SK-N-MC (cell line): Measurements from ENCODE around the gene EDA.

Experiments used
- DNase-seq: peaks from one replicate; pipeline ENCODE4 v3.0.0-alpha.2; 2011; ENCODE audit warnings: low read depth, low spot score
- H3K27ac ChIP-seq: fragments of 200-600 bp; sonication (generic); 2 replicates; pipeline ENCODE4 v1.5.1; 2016; ENCODE audit warnings: mixed run types
- H3K36me3 ChIP-seq: fragments of 200-600 bp; sonication (generic); 2 replicates; pipeline ENCODE4 v1.6.1; 2017; ENCODE audit warnings: antibody characterized with exemption, low read length, mixed read lengths; ENCODE audit not compliant: insufficient read depth
- H3K4me3 ChIP-seq: fragments of 200-600 bp; sonication (generic); 2 replicates; pipeline ENCODE4 v1.5.1; 2016
- H3K9ac ChIP-seq: fragments of 200-600 bp; sonication (generic); 2 replicates; pipeline ENCODE4 v1.8.0; 2017; ENCODE audit warnings: mixed run types, mixed read lengths; ENCODE audit not compliant: insufficient read length
- H3K9me3 ChIP-seq: fragments of 200-600 bp; sonication (generic); 2 replicates; pipeline ENCODE4 v1.6.1; 2017; ENCODE audit warnings: low read depth, mild to moderate bottlenecking, antibody characterized with exemption, low read length, moderate library complexity, mixed read lengths
- EZH2 ChIP-seq: fragments of 200-600 bp; sonication (generic); IDR thresholded peaks from one replicate; pipeline ENCODE4 v1.6.1; 2017; ENCODE audit warnings: antibody characterized with exemption
- FOXP2 ChIP-seq: optimal IDR thresholded peaks from 2 replicates; pipeline ENCODE3; 2011; ENCODE audit warnings: mild to moderate bottlenecking, moderate library complexity; ENCODE audit not compliant: insufficient read depth; ENCODE audit errors: extremely low read length, control extremely low read depth
- POLR2AphosphoS5 ChIP-seq: IDR thresholded peaks from 2 replicates; pipeline ENCODE4 v1.6.1; 2012; ENCODE audit warnings: mild to moderate bottlenecking, low read depth, low read length, borderline replicate concordance

EDA gene

DNA sequence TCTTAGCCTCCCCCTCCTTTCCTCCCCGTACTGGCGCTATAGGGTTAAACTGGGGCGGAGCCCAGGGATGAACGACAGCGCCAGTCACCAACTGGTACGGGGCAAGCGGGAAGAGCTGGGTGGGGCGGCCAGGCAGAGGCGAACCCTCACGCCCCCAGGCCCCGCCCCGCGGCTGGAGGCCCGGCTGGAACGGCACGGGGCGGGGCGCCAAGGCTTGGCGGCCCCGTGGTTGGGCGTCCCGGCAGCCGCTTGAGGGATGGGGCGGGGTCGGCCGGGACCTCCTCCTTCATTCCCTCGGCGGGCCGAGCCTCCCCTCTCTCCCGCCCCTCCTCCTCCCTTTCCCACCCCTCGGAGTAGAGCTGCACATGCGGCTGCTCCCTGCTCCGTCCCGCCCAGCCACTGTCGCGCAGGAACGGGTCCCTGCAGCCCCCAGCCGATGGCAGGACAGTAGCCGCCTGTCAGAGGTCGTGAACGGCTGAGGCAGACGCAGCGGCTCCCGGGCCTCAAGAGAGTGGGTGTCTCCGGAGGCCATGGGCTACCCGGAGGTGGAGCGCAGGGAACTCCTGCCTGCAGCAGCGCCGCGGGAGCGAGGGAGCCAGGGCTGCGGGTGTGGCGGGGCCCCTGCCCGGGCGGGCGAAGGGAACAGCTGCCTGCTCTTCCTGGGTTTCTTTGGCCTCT lies at the start of gene EDA:
Gene EDA (plus strand): TSS at position 335 of the 678 bp plus-strand sequence.
- peak; percentile 24 for DNase-seq
- no peak; the same call in 1 of the 2 replicates for TF ChIP-seq POLR2AphosphoS5
- no peak for TF ChIP-seq EZH2
- TF ChIP-seq FOXP2 = no peak
- H3K27ac ChIP-seq = no peak within 1 kb of the TSS
- H3K9ac ChIP-seq = peak within 1 kb of the TSS; percentile 35
- H3K4me3 ChIP-seq = peak within 1 kb of the TSS; percentile 84
- H3K36me3 ChIP-seq = no peaks in the 10 kb centered on the region
- no peaks in the 10 kb centered on the region for H3K9me3 ChIP-seq

DNA sequence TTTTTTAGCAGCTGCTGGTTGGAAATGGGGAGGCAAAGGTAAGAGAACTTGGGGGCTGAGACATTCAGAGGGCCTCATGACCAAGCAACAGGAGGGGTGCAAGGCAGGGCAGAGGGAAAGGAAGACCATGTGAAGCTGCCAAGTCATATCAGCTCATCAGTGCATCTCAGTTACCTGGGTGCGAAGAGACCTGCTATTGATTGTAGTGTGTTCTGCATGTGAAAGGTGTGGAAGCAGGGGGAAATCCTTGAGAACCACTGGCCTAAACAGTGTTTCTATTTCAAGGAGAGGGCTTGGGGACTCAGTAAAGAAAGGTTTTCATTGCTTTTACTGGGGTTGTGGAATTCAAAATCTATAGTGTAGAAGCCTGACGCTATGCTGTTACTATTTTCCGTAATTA lies 47.1 kb upstream of the EDA start:
- no peaks in the 10 kb centered on the region for H3K36me3 ChIP-seq
- no peak for TF ChIP-seq EZH2
- TF ChIP-seq FOXP2 = no peak
- no peak for TF ChIP-seq POLR2AphosphoS5
- no peak overlapping the region for H3K27ac ChIP-seq
- DNase-seq = no peak
- H3K9me3 ChIP-seq = no peaks in the 10 kb centered on the region
- no peak overlapping the region for H3K4me3 ChIP-seq
- no peak overlapping the region for H3K9ac ChIP-seq

DNA sequence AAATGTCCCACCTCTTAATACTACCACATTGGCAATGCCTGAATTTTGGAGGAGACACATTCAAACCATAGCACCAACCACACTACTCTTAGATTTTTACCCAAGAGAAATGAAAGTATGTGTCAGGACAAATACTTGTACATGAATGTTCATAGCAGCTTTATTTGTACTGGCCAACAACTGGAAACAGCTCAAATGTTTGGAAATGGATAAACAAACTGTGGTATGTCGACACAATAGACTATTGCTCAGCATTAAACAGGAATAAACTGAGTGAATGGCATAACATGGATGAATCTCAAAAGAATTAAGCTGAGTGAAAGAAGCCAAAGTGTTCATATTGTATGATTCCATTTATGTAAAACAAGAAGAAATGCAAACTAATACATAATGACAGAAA lies 18.5 kb upstream of the EDA start:
- TF ChIP-seq POLR2AphosphoS5 (no peak), EZH2 (no peak), FOXP2 (no peak)
- no peak overlapping the region for H3K27ac ChIP-seq
- no peak overlapping the region for H3K4me3 ChIP-seq
- no peaks in the 10 kb centered on the region for H3K36me3 ChIP-seq
- no peaks in the 10 kb centered on the region for H3K9me3 ChIP-seq
- no peak for DNase-seq
- no peak overlapping the region for H3K9ac ChIP-seq

DNA sequence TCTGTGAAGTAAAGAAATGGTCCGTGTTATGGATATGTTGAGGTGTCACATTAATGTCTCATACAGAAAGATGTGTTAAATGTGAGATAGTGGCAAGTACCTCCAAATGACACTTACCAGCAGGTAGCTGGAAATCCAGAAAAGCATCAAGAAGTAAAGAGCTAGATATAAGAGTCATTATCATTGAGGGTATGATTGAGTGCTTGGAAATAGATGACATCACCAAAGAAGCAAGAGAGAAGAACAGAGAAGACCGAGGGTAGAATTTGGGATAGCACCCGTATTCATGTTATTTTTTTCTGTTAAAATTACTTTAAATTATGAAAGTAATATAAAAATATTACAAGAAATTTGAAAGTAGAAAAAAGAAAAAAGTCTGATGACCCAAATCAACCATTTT lies 15.7 kb upstream of the EDA start:
- no peak for DNase-seq
- no peaks in the 10 kb centered on the region for H3K9me3 ChIP-seq
- no peak for TF ChIP-seq EZH2
- no peak for TF ChIP-seq FOXP2
- no peak for TF ChIP-seq POLR2AphosphoS5
- no peak overlapping the region for H3K9ac ChIP-seq
- no peaks in the 10 kb centered on the region for H3K36me3 ChIP-seq
- H3K4me3 ChIP-seq = no peak overlapping the region
- H3K27ac ChIP-seq = no peak overlapping the region

DNA sequence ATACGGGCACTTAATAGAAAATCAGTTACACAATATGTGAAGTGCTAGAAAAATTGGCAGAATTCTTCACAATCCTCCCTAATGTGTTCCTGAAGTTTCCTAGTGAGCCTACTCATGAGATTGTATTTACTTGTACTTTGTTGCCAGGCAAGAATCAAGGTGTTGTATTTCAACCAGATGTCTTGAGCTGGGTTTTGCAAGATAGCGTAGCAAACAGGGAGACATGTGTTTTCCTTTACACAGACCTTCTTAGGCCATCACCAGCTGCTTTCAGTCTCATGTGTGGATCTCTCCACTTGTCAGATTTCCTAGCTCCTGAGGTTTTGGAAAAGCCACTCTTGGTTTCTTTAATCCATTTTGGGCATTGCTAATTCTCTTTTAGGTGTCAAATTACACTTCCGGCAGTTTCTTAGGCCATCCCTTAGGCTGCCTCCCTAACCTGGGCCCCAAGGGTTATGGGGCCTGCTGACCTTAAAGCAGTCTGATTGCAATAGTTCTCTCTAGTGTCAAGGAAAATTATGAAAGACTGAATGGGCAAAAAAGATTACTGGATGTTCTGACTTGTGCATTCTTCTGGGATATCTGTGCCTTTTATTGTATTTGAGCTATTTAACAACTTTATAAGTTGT lies 12.2 kb upstream of the EDA start:
- Histone ChIP-seq H3K9me3 (no peaks in the 10 kb centered on the region), H3K4me3 (no peak overlapping the region), H3K36me3 (no peaks in the 10 kb centered on the region), H3K9ac (no peak overlapping the region), H3K27ac (no peak overlapping the region)
- DNase-seq = no peak
- TF ChIP-seq FOXP2 (no peak), POLR2AphosphoS5 (no peak), EZH2 (no peak)

DNA sequence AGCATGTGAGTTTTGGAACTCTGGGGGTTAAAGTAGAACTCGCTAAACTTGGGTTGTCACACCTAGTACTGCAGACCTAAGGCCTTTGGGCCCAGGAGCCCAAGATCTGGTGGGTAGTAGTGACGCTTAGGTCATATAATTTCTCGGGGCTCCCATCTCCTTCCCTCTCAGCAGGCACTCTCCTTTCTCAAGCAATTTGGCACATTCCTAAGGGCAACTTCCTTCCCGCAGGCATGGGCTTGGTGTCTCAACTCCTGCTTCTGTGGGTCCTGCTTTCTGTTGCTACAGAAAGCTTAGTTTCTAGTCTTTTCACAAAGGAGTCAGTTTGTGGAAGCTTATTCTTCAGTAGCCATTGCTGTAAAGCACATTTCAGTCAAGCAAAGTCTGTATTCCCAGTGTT lies 10.4 kb upstream of the EDA start:
- Histone ChIP-seq H3K36me3 (no peaks in the 10 kb centered on the region), H3K9ac (no peak overlapping the region), H3K27ac (no peak overlapping the region), H3K4me3 (no peak overlapping the region), H3K9me3 (no peaks in the 10 kb centered on the region)
- DNase-seq = no peak
- TF ChIP-seq FOXP2 (no peak), POLR2AphosphoS5 (no peak)

DNA sequence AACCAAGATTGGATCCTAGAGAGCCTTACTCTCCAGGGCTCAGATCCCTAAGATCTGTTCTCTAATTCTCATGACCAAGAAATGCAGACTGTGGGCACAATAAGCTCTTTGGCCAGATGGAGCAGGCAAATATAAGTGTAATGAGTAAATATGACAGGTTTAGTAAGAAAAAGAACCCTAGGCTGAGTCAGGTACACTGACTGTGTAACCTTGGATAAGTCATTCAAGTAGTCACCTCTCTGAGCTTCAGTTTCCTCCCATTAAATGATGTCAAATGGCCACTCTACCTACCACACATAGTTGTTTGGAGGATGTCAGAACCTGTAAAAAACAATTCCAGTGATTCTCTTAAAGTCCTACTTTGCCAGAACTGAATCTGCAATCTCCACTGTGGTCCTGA lies 8.3 kb upstream of the EDA start:
- DNase-seq = no peak
- TF ChIP-seq POLR2AphosphoS5 (no peak), FOXP2 (no peak), EZH2 (no peak)
- Histone ChIP-seq H3K9me3 (no peaks in the 10 kb centered on the region), H3K27ac (no peak overlapping the region), H3K36me3 (no peaks in the 10 kb centered on the region), H3K4me3 (no peak overlapping the region), H3K9ac (no peak overlapping the region)

DNA sequence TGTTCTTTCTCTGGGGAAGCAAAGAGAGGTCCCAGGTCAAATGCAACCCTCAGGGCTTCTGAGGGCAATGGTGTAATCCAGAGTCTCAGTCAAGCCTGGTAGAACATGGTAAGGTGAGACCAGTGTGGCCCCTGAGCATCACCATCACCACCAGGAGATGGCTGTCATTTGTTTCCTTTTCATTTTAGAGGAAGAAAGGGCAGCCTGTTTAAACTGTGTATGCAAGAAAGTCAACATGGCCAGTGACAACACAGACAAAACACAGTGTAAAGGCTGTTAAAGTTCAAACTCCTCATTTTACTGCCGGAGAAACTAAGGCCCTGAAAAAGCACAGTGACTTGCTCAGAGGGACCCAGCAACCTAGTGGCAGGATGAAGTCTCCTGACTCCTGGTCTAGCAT lies 2.0 kb upstream of the EDA start:
- no peaks in the 10 kb centered on the region for H3K36me3 ChIP-seq
- TF ChIP-seq POLR2AphosphoS5 (no peak), FOXP2 (no peak), EZH2 (no peak)

DNA sequence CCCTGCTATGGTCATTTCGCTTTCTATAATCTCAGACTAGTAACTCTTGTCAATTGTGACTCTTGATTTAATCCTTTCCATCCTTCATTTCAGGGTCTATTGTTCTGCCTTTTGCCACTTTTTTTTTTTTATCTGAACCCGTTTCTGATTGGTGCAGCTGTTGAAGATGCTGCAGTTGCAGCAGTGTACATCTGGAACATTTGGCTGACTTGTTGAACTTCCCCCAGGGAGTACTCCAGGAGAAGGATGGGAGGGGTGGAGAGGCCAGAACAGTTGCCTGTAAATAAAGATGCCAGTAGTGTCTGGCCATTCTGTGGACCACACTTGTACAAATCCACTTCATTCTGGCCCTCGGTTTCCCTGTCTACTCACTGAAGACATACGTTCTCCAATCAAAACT lies 1.0 kb upstream of the EDA start:
- no peak overlapping the region for H3K9ac ChIP-seq
- TF ChIP-seq EZH2 = no peak
- TF ChIP-seq FOXP2 = no peak
- no peak for TF ChIP-seq POLR2AphosphoS5
- H3K9me3 ChIP-seq = no peaks in the 10 kb centered on the region
- peak overlapping the region; percentile 77; the same call in 1 of the 2 replicates for H3K4me3 ChIP-seq
- no peak for DNase-seq
- no peaks in the 10 kb centered on the region for H3K36me3 ChIP-seq
- no peak overlapping the region for H3K27ac ChIP-seq

More for the DNA sequence above, 2.0 kb upstream of the EDA start:
- Histone ChIP-seq H3K27ac (no peak overlapping the region), H3K4me3 (no peak overlapping the region), H3K9me3 (no peaks in the 10 kb centered on the region), H3K9ac (no peak overlapping the region)
- DNase-seq = no peak
